H1 (cell line): ENCODE results near the gene SLC16A2. TPM values are rescaled to one million over a fixed set of nuclear protein-coding genes. Genes with fewer than 3 reads are reported as not detected.

Experiments
- CTCF ChIA-PET: fragments of 300-600 bp; sonication (Branson Sonifier 250); formaldehyde crosslinking; loops from one replicate; lab custom pipeline; 2021; ENCODE audit not compliant: partially characterized antibody; lab: Charles Lee
- POLR2A ChIA-PET: fragments of 300-600 bp; sonication (Branson Sonifier 250); formaldehyde crosslinking; loops from one replicate; lab custom pipeline; 2021; ENCODE audit warnings: inconsistent platforms; ENCODE audit not compliant: partially characterized antibody; lab: Charles Lee
- DNase-seq, 2 experiments: peaks; one replicate each; pipeline versions ENCODE4 v3.0.0 to v3.0.0-alpha.2; 2010 to 2022; ENCODE audit warnings: low spot score in 2 of 2, low read depth in 1 of 2, mixed read lengths in 1 of 2
- FAIRE-seq: peaks from 2 replicates; lab custom pipeline; 2011; peaks lifted over from hg19 to GRCh38; lab: Jason Lieb, UNC
- H2AFZ ChIP-seq: 2 replicates; pipeline ENCODE4 v1.8.1; 2012; ENCODE audit warnings: low read length, inconsistent platforms
- H2AK5ac ChIP-seq: 2 replicates; pipeline ENCODE4 v1.6.1; 2013; ENCODE audit warnings: low read depth, low read length
- H2BK120ac ChIP-seq: replicated peaks from 2 replicates; pipeline ENCODE3; 2013; ENCODE audit warnings: low read depth, low read length, inconsistent platforms
- H2BK12ac ChIP-seq: 2 replicates; pipeline ENCODE4 v1.6.1; 2013; ENCODE audit warnings: low read depth, low read length
- H2BK15ac ChIP-seq: 2 replicates; pipeline ENCODE4 v1.6.1; 2013; ENCODE audit warnings: low read length
- H2BK20ac ChIP-seq: 2 replicates; pipeline ENCODE4 v1.6.1; 2013; ENCODE audit warnings: low read length
- H2BK5ac ChIP-seq: 2 replicates; pipeline ENCODE4 v1.6.1; 2013; ENCODE audit warnings: low read depth, low read length
- H3K14ac ChIP-seq: 2 replicates; pipeline ENCODE4 v1.6.1; 2013; ENCODE audit warnings: inconsistent platforms; ENCODE audit not compliant: insufficient read length
- H3K18ac ChIP-seq: 2 replicates; pipeline ENCODE4 v1.6.1; 2013; ENCODE audit warnings: low read length; ENCODE audit errors: extremely low read depth
- H3K23ac ChIP-seq: 2 replicates; pipeline ENCODE4 v1.6.1; 2013; ENCODE audit warnings: inconsistent platforms; ENCODE audit not compliant: insufficient read length
- H3K23me2 ChIP-seq: 2 replicates; pipeline ENCODE4 v1.6.1; 2013; ENCODE audit warnings: low read depth, low read length
- H3K27ac ChIP-seq: 2 replicates; pipeline ENCODE4 v1.6.1; 2011; ENCODE audit warnings: low read depth, low read length, inconsistent platforms
- H3K27me3 ChIP-seq, 4 experiments: replicated peaks in 1 of 4; 1 replicate in 1 of 4; 2 replicates in 3 of 4; pipeline versions ENCODE4 v1.6.1 to v1.8.1; 2011 to 2013; ENCODE audit warnings: low read length in 3 of 4, mild to moderate bottlenecking in 3 of 4, inconsistent platforms in 2 of 4, mixed read lengths in 2 of 4, moderate library complexity in 1 of 4; ENCODE audit not compliant: control insufficient read depth in 3 of 4, insufficient read depth in 3 of 4; ENCODE audit errors: extremely low read depth in 1 of 4
- H3K36me3 ChIP-seq, 4 experiments: 2 replicates each; pipeline versions ENCODE4 v1.6.1 to v1.8.1; 2011 to 2013; ENCODE audit warnings: mild to moderate bottlenecking in 4 of 4, low read length in 3 of 4, moderate library complexity in 2 of 4, control low read depth in 1 of 4, inconsistent platforms in 1 of 4; ENCODE audit not compliant: insufficient read depth in 4 of 4, control insufficient read depth in 2 of 4
- H3K4ac ChIP-seq: replicated peaks from 2 replicates; pipeline ENCODE3; 2013; ENCODE audit warnings: low read length, low read depth, mixed read lengths, inconsistent platforms; ENCODE audit not compliant: insufficient read length
- H3K4me1 ChIP-seq, 4 experiments: replicated peaks in 1 of 4; 1 replicate in 1 of 4; 2 replicates in 3 of 4; pipeline versions ENCODE4 v1.6.1 to v1.8.1; 2011 to 2013; ENCODE audit warnings: low read length in 3 of 4, inconsistent platforms in 2 of 4, mixed read lengths in 1 of 4; ENCODE audit not compliant: insufficient read depth in 4 of 4, control insufficient read depth in 3 of 4
- H3K4me2 ChIP-seq, 2 experiments: 2 replicates each; pipeline versions ENCODE4 v1.6.1 to v1.8.1; 2011 to 2013; ENCODE audit warnings: low read depth in 2 of 2, low read length in 2 of 2, control low read depth in 1 of 2, inconsistent platforms in 1 of 2, mild to moderate bottlenecking in 1 of 2; ENCODE audit not compliant: insufficient read depth in 1 of 2
- H3K4me3 ChIP-seq, 4 experiments: fragments of 200-600, 300-600 bp in 1 of 4; sonication (generic), shearing (Covaris generic), sonication (Bioruptor Twin) in 1 of 4; 2 replicates each; pipeline versions ENCODE4 v1.5.1 to v1.8.1; 2011 to 2016; ENCODE audit warnings: low read length in 4 of 4, low read depth in 3 of 4, control low read depth in 2 of 4, inconsistent platforms in 2 of 4, mild to moderate bottlenecking in 2 of 4, mixed read lengths in 1 of 4, moderate library complexity in 1 of 4; ENCODE audit not compliant: insufficient read depth in 2 of 4; ENCODE audit errors: extremely low read depth in 1 of 4
- H3K56ac ChIP-seq: replicated peaks from 2 replicates; pipeline ENCODE3; 2013; ENCODE audit warnings: low read depth, mild to moderate bottlenecking, mixed read lengths, low read length, inconsistent platforms; ENCODE audit not compliant: insufficient read length
- H3K79me1 ChIP-seq: 2 replicates; pipeline ENCODE4 v1.6.1; 2013; ENCODE audit warnings: low read depth, low read length, control low read depth
- H3K79me2 ChIP-seq, 2 experiments: 2 replicates each; pipeline versions ENCODE4 v1.6.1 to v1.8.1; 2012 to 2013; ENCODE audit warnings: low read length in 2 of 2, mild to moderate bottlenecking in 2 of 2, inconsistent platforms in 1 of 2; ENCODE audit not compliant: insufficient read depth in 2 of 2, control insufficient read depth in 1 of 2
- H3K9ac ChIP-seq, 4 experiments: replicated peaks in 1 of 4; 1 replicate in 1 of 4; 2 replicates in 3 of 4; pipeline versions ENCODE4 v1.6.1 to v1.8.1; 2011 to 2013; ENCODE audit warnings: low read depth in 3 of 4, low read length in 3 of 4, control low read depth in 2 of 4, mild to moderate bottlenecking in 2 of 4, moderate library complexity in 2 of 4, inconsistent platforms in 1 of 4; ENCODE audit errors: extremely low read depth in 1 of 4
- H3K9me3 ChIP-seq, 2 experiments: 2 replicates each; pipeline versions ENCODE4 v1.6.1 to v1.8.1; 2012 to 2013; ENCODE audit warnings: mild to moderate bottlenecking in 2 of 2, moderate library complexity in 2 of 2, control low read depth in 1 of 2, inconsistent platforms in 1 of 2, low read depth in 1 of 2, low read length in 1 of 2, mixed read lengths in 1 of 2; ENCODE audit not compliant: insufficient read depth in 2 of 2
- H4K20me1 ChIP-seq, 2 experiments: replicated peaks in 1 of 2; 2 replicates each; pipeline versions ENCODE3 to v1.8.1; 2011 to 2013; ENCODE audit warnings: inconsistent platforms in 2 of 2, low read length in 2 of 2, mild to moderate bottlenecking in 1 of 2; ENCODE audit not compliant: insufficient read depth in 2 of 2, control insufficient read depth in 1 of 2
- H4K5ac ChIP-seq: 2 replicates; pipeline ENCODE4 v1.6.1; 2013; ENCODE audit warnings: low read length, low read depth, mixed read lengths, inconsistent platforms; ENCODE audit not compliant: insufficient read length
- H4K8ac ChIP-seq: 2 replicates; pipeline ENCODE4 v1.8.0; 2013; ENCODE audit warnings: mild to moderate bottlenecking, moderate library complexity, low read length, inconsistent platforms; ENCODE audit not compliant: insufficient read depth; ENCODE audit errors: extremely low read depth
- H4K91ac ChIP-seq: replicated peaks from 2 replicates; pipeline ENCODE3; 2013; ENCODE audit warnings: low read length, mixed read lengths, inconsistent platforms; ENCODE audit not compliant: insufficient read length
- ASH2L ChIP-seq: fragments of 200-600, 300-600 bp; sonication (generic); IDR thresholded peaks from one replicate; pipeline ENCODE4 v1.7.1; 2017; ENCODE audit warnings: low read length
- EP300 ChIP-seq, 2 experiments: IDR thresholded peaks; 1 replicate in 1 of 2; 2 replicates in 1 of 2; pipeline ENCODE4 v1.6.1; 2011 to 2012; ENCODE audit warnings: low read depth in 2 of 2, low read length in 2 of 2, mild to moderate bottlenecking in 2 of 2, borderline replicate concordance in 1 of 2, inconsistent platforms in 1 of 2, moderate library complexity in 1 of 2
- GABPA ChIP-seq: IDR thresholded peaks from 2 replicates; pipeline ENCODE4 v1.6.1; 2011; ENCODE audit warnings: mild to moderate bottlenecking, low read length, moderate library complexity, borderline replicate concordance; ENCODE audit not compliant: insufficient read depth
- GTF2F1 ChIP-seq: IDR thresholded peaks from 2 replicates; pipeline ENCODE4 v1.6.1; 2012; ENCODE audit warnings: low read depth, low read length, improper control_type of control experiment, borderline replicate concordance
- MAX ChIP-seq: IDR thresholded peaks from 2 replicates; pipeline ENCODE4 v1.6.1; 2012; ENCODE audit warnings: inconsistent platforms
- RAD21 ChIP-seq, 2 experiments: IDR thresholded peaks in 1 of 2; conservative IDR thresholded peaks in 1 of 2; 2 replicates each; pipeline ENCODE4 v1.6.1; 2011; ENCODE audit warnings: low read depth in 2 of 2, low read length in 2 of 2, improper control_type of control experiment in 1 of 2, inconsistent platforms in 1 of 2, mild to moderate bottlenecking in 1 of 2, moderate library complexity in 1 of 2
- RBBP5 ChIP-seq: IDR thresholded peaks from 2 replicates; pipeline ENCODE4 v1.7.1; 2012; ENCODE audit warnings: low read depth, mild to moderate bottlenecking, inconsistent platforms, low read length, moderate library complexity, borderline replicate concordance
- SIX5 ChIP-seq: IDR thresholded peaks from 2 replicates; pipeline ENCODE4 v1.6.1; 2011; ENCODE audit warnings: mild to moderate bottlenecking, low read depth, low read length
- SUZ12 ChIP-seq: fragments of 200-600 bp; sonication (generic); IDR thresholded peaks from 2 replicates; pipeline ENCODE4 v1.6.1; 2012; ENCODE audit warnings: mild to moderate bottlenecking, inconsistent platforms, low read length, moderate library complexity, mixed read lengths
- WGBS, 2 experiments: shearing (Covaris generic) in 1 of 2; methylation state at CpG; one replicate each; pipeline versions ENCODE4 v1.1.6 to v1.1.7; 2013 to 2015; ENCODE audit warnings: low lambda C conversion rate in 2 of 2, mixed read lengths in 2 of 2, inconsistent platforms in 1 of 2, low coverage in 1 of 2, missing lambda C conversion rate in 1 of 2; ENCODE audit not compliant: insufficient replicate concordance in 2 of 2, insufficient coverage in 1 of 2, insufficient read length in 1 of 2; ENCODE audit errors: extremely low coverage in 1 of 2, missing lambda C conversion rate in 1 of 2; 5-methylcytosine and 5-hydroxymethylcytosine counted together
- polyA plus RNA-seq, 7 experiments: library from polyadenylated mRNA; depleted of rRNA in 3 of 7; stranded (reverse) in 5 of 7; unstranded in 2 of 7; fragments of >200 nt in 5 of 7; fragments of 200-250 nt in 2 of 7; gene quantifications; 1 replicate in 5 of 7; 2 replicates in 1 of 7; 4 replicates in 1 of 7; pipeline versions ENCODE4 v1.2.1 to v1.2.3, GENCODE V29; 2011 to 2013; ENCODE audit warnings: missing spikeins in 2 of 7, mixed read lengths in 2 of 7
- total RNA-seq: library from RNA; stranded (reverse); fragmentation: NEBNext Ultra II Directional; extraction: Animal tissue kit (Norgen Biotek cat#: 25700); gene quantifications from 2 replicates; pipeline ENCODE4 v1.2.1, GENCODE V29; 2021

Gene SLC16A2
- total and polyA plus RNA-seq, 2 of the 8 experiments (the other 6 are each of a cell fraction or from before 2014, with no cell fraction given) = 24.4 to 32.2 TPM

GRCh38 chrX:74500555-74500954, 79.3 kb downstream of the SLC16A2 start:
- no peak overlapping the region for H3K9ac ChIP-seq
- WGBS, 2 experiments = 96% methylated on average over 4 of the region's 4 CpGs; no CpG with 5 or more reads in 1 of the 2 experiments
- DNase-seq = no peak

More at GRCh38 chrX:74500555-74500954, 79.3 kb downstream of the SLC16A2 start:
- Histone ChIP-seq H4K8ac (no peak overlapping the region), H3K36me3 (no peaks in the 10 kb centered on the region), H3K14ac (no peak overlapping the region), H2BK120ac (no peak overlapping the region), H3K27ac (no peak overlapping the region), H2BK20ac (no peak overlapping the region), H3K23ac (no peak overlapping the region), H3K4me1 (no peaks in the 10 kb centered on the region), H3K4me2 (no peak overlapping the region), H3K23me2 (no peaks in the 10 kb centered on the region), H3K4me3 (no peak overlapping the region), H2BK12ac (no peak overlapping the region), H2AFZ (no peak overlapping the region), H3K9me3 (no peaks in the 10 kb centered on the region), H3K79me1 (no peaks in the 10 kb centered on the region), H3K18ac (no peak overlapping the region), H4K20me1 (no peaks in the 10 kb centered on the region), H3K4ac (no peak overlapping the region), H3K56ac (no peak overlapping the region), H3K79me2 (no peaks in the 10 kb centered on the region), H3K27me3 (no peaks in the 10 kb centered on the region), H4K5ac (no peak overlapping the region), H2BK5ac (no peak overlapping the region), H2AK5ac (no peak overlapping the region), H4K91ac (no peak overlapping the region), H2BK15ac (no peak overlapping the region)
- TF ChIP-seq GABPA = no peak
- TF ChIP-seq RBBP5 = no peak
- TF ChIP-seq SIX5 = no peak
- no peak for TF ChIP-seq SUZ12
- TF ChIP-seq RAD21 (IDR thresholded peaks at IDR 0.05 in 1 of 2, conservative IDR thresholded peaks at IDR 0.05 in 1 of 2; ENCODE audit: low read depth in 2 of 2, low read length in 2 of 2) = no peak
- TF ChIP-seq GTF2F1 = no peak
- no peak for TF ChIP-seq MAX
- no peak for TF ChIP-seq ASH2L
- TF ChIP-seq EP300 (IDR thresholded peaks at IDR 0.05; ENCODE audit: borderline replicate concordance in 1 of 2, low read depth in 2 of 2, low read length in 2 of 2) = no peak
- ChIA-PET POLR2A (no interaction called here), CTCF (interaction anchor here (0.9 kb wide), 1 partner anchor 12 kb away, joined by 3 read pairs; no protein-coding TSS in a partner anchor)
- FAIRE-seq = no peak
